K562 (cell line): Measurements from ENCODE around the gene MAP3K2. TPM values are rescaled to one million over a fixed set of nuclear protein-coding genes. Genes with fewer than 3 reads are reported as not detected.
A peak's percentile ranks its signal among the peaks of the same experiment; 100 is the strongest.

ENCODE experiments used
- ATAC-seq: fragments of 200-7000 bp; cut with Tn5 transposase; 3 replicates; pipeline ENCODE4 v1.9.1; 2020; ENCODE audit warnings: moderate library complexity
- BruUV-seq: library from RNA; stranded (reverse); fragments of 400-500 nt; replicated peaks from 2 replicates; lab custom pipeline; 2021; lab: Mats Ljungman, UMichigan
- CTCF ChIA-PET: fragments of 300-600 bp; formaldehyde crosslinking; extraction: SDS; loops from one replicate; lab custom pipeline; 2021; ENCODE audit warnings: low intra/inter-chr PET ratio; lab: Yijun Ruan, JAX
- POLR2A ChIA-PET: fragments of 300-600, 350-650 bp; sonication (Branson Sonifier 250); formaldehyde crosslinking; extraction: SDS; loops from one replicate; lab custom pipeline; 2021; ENCODE audit warnings: antibody characterized with exemption, inconsistent platforms; lab: Yijun Ruan, JAX
- DNase-seq, 4 experiments: peaks; one replicate each; pipeline versions ENCODE4 v3.0.0 to v3.0.0-alpha.2; 2011 to 2018; ENCODE audit warnings: low spot score in 3 of 4, mixed read lengths in 3 of 4; ENCODE audit errors: extremely low read depth in 1 of 4
- FAIRE-seq: peaks from 2 replicates; lab custom pipeline; 2011; peaks lifted over from hg19 to GRCh38; lab: Jason Lieb, UNC
- H2AFZ ChIP-seq: 2 replicates; pipeline ENCODE4 v1.6.0; 2011; ENCODE audit warnings: low read depth, low read length, control low read depth, inconsistent platforms
- H3K27ac ChIP-seq: fragments of 200-600 bp; 3 replicates; pipeline ENCODE4 v1.8.0; 2011; ENCODE audit warnings: low read depth, mild to moderate bottlenecking, control low read depth, inconsistent platforms, low read length, moderate library complexity, mixed read lengths; ENCODE audit errors: extremely low read depth
- H3K27me3 ChIP-seq, 2 experiments: fragments of 300-600 bp in 1 of 2; 2 replicates in 1 of 2; 3 replicates in 1 of 2; pipeline versions ENCODE4 v1.6.0 to v1.8.0; 2011; ENCODE audit warnings: inconsistent platforms in 2 of 2, low read length in 2 of 2, mild to moderate bottlenecking in 1 of 2, mixed read lengths in 1 of 2, moderate library complexity in 1 of 2; ENCODE audit not compliant: control insufficient read depth in 2 of 2, insufficient read depth in 2 of 2
- H3K36me3 ChIP-seq: fragments of 300-600 bp; 3 replicates; pipeline ENCODE4 v1.8.0; 2011; ENCODE audit warnings: mild to moderate bottlenecking, low read length, inconsistent platforms; ENCODE audit not compliant: control insufficient read depth, insufficient read depth
- H3K4me1 ChIP-seq, 2 experiments: fragments of 200-600 bp in 1 of 2; replicated peaks in 1 of 2; 2 replicates in 1 of 2; 3 replicates in 1 of 2; pipeline versions ENCODE4 v1.5.1 to v1.8.0; 2011; ENCODE audit warnings: inconsistent platforms in 2 of 2, low read length in 2 of 2, mild to moderate bottlenecking in 1 of 2, mixed read lengths in 1 of 2, moderate library complexity in 1 of 2; ENCODE audit not compliant: control insufficient read depth in 2 of 2, insufficient read depth in 2 of 2
- H3K4me2 ChIP-seq: 2 replicates; pipeline ENCODE4 v1.6.1; 2011; ENCODE audit warnings: low read length, control low read depth, inconsistent platforms, mixed read lengths; ENCODE audit not compliant: insufficient read depth
- H3K4me3 ChIP-seq: fragments of 200-600 bp; sonication (generic), shearing (Covaris generic); 2 replicates; pipeline ENCODE4 v1.5.1; 2016; ENCODE audit warnings: control low read depth, inconsistent platforms
- H3K79me2 ChIP-seq: fragments of 200-600 bp; 3 replicates; pipeline ENCODE4 v1.8.0; 2011; ENCODE audit warnings: low read length, inconsistent platforms; ENCODE audit not compliant: control insufficient read depth, insufficient read depth
- H3K9ac ChIP-seq, 2 experiments: 2 replicates each; pipeline versions ENCODE4 v1.6.0 to v1.6.1; 2011; ENCODE audit warnings: low read depth in 2 of 2, low read length in 2 of 2, control low read depth in 1 of 2, inconsistent platforms in 1 of 2, mild to moderate bottlenecking in 1 of 2, mixed read lengths in 1 of 2; ENCODE audit not compliant: insufficient read depth in 1 of 2
- H3K9me1 ChIP-seq: one replicate; pipeline ENCODE4 v1.6.0; 2011; ENCODE audit warnings: inconsistent platforms, mild to moderate bottlenecking, low read length, moderate library complexity; ENCODE audit not compliant: control insufficient read depth, insufficient read depth
- H3K9me3 ChIP-seq: replicated peaks from 2 replicates; pipeline ENCODE4 v1.5.1; 2011; ENCODE audit warnings: low read depth, low read length, inconsistent platforms; ENCODE audit not compliant: control insufficient read depth, insufficient read depth
- H4K20me1 ChIP-seq: replicated peaks from 2 replicates; pipeline ENCODE4 v1.6.1; 2011; ENCODE audit warnings: low read length, inconsistent platforms, mixed read lengths; ENCODE audit not compliant: control insufficient read depth, insufficient read depth
- ARID1B ChIP-seq: fragments of 450-650 bp; IDR thresholded peaks from 2 replicates; pipeline ENCODE4 v1.6.1; 2016; ENCODE audit warnings: antibody characterized with exemption, mild to moderate bottlenecking, inconsistent platforms
- CAMTA2 ChIP-seq: fragments of 250-450 bp; sonication (Bioruptor Pico); conservative IDR thresholded peaks from 2 replicates; pipeline ENCODE4 v1.5.1; 2022
- CBFA2T2 ChIP-seq: fragments of 450-650 bp; conservative IDR thresholded peaks from 2 replicates; pipeline ENCODE4 v1.6.1; 2017; ENCODE audit warnings: mild to moderate bottlenecking
- CBFA2T3 ChIP-seq: fragments of 450-650 bp; IDR thresholded peaks from 2 replicates; pipeline ENCODE4 v1.6.1; 2017
- HMBOX1 ChIP-seq: sonication (generic); IDR thresholded peaks from 2 replicates; pipeline ENCODE4 v1.6.1; 2016
- IFI16 ChIP-seq: fragments of 250-450 bp; sonication (Bioruptor Pico); IDR thresholded peaks from 2 replicates; pipeline ENCODE4 v2.1.2; 2022; ENCODE audit warnings: mild to moderate bottlenecking, inconsistent platforms
- SP2 ChIP-seq: IDR thresholded peaks from 2 replicates; pipeline ENCODE4 v1.6.1; 2011; ENCODE audit warnings: mild to moderate bottlenecking, low read depth, low read length, moderate library complexity; ENCODE audit not compliant: poor library complexity, severe bottlenecking; ENCODE audit errors: extremely low read depth
- TCF15 ChIP-seq: fragments of 250-450 bp; sonication (Bioruptor Pico); IDR thresholded peaks from 2 replicates; pipeline ENCODE4 v1.8.0; 2022; ENCODE audit warnings: moderate library complexity, mild to moderate bottlenecking, inconsistent platforms
- ZNF3 ChIP-seq: fragments of 250-450 bp; sonication (Bioruptor Pico); IDR thresholded peaks from 2 replicates; pipeline ENCODE4 v1.5.0; 2021; ENCODE audit warnings: mild to moderate bottlenecking, moderate library complexity
- ZNF696 ChIP-seq: fragments of 250-450 bp; sonication (Bioruptor Pico); conservative IDR thresholded peaks from 2 replicates; pipeline ENCODE4 v1.4.0; 2020; ENCODE audit warnings: mild to moderate bottlenecking, moderate library complexity
- ZNF766 ChIP-seq: fragments of 200-800 bp; sonication (Bioruptor generic); conservative IDR thresholded peaks from 2 replicates; pipeline ENCODE4 v1.6.1; 2016; ENCODE audit warnings: missing genetic modification characterization, missing compliant biosample characterization
- WGBS: fragments of 100-300 bp; shearing (Covaris generic); methylation state at CpG from one replicate; pipeline ENCODE4 v1.1.6; 2016; ENCODE audit warnings: low coverage, mixed read lengths; ENCODE audit not compliant: insufficient coverage; ENCODE audit errors: missing lambda C conversion rate; 5-methylcytosine and 5-hydroxymethylcytosine counted together
- in situ Hi-C: fragments of 300-500 bp; cut with MboI; formaldehyde crosslinking; loops from 4 replicates; pipeline ENCODE4 v1.15.0; 2018; ENCODE audit warnings: inconsistent platforms, mixed read lengths
- intact Hi-C: fragments of 100-400 bp; cut with micrococcal nuclease; formaldehyde crosslinking; loops from 2 replicates; pipeline ENCODE4 v1.14.2; 2022
- polyA plus RNA-seq, 8 experiments: library from polyadenylated mRNA; depleted of rRNA in 4 of 8; stranded (reverse) in 5 of 8; unstranded in 3 of 8; fragments of >200 nt; fragmentation: Nextera tagmentation in 2 of 8; fragmentation: Illumina TruSeq in 1 of 8; extraction: Ambion mirVana in 2 of 8; extraction: Trizol in 1 of 8; gene quantifications; 2 replicates each; pipeline versions ENCODE4 v1.2.1 to v1.2.3, GENCODE V29; 2011 to 2014; ENCODE audit warnings: inconsistent platforms in 1 of 8, missing spikeins in 1 of 8
- total RNA-seq, 7 experiments: library from RNA; depleted of rRNA in 6 of 7; stranded (reverse); fragments of >200 nt in 6 of 7; fragmentation: Illumina TruSeq in 2 of 7; extraction: Trizol in 2 of 7; gene quantifications; 2 replicates each; pipeline versions ENCODE4 v1.2.1 to v1.2.3, GENCODE V29; 2011 to 2021; ENCODE audit warnings: low replicate concordance in 1 of 7

Gene MAP3K2
- total and polyA plus RNA-seq, 9 of the 15 experiments (the other 6 are each of a cell fraction or from before 2014, with no cell fraction given) = 1.2 to 14.2 (median 5.7) TPM

- TF ChIP-seq HMBOX1 = no peak
- TF ChIP-seq ZNF3 (CRISPR knock-in tag) = no peak
- TF ChIP-seq ZNF766 = no peak
- TF ChIP-seq ZNF696 = no peak
- no peak for TF ChIP-seq SP2
Observed at GRCh38 chr2:127405255-127405610, 17.5 kb upstream of the MAP3K2 start (continued).

- DNase-seq = no peak
- peaks cover 16 to 27% of the 10 kb centered on the region in 2 experiments for H3K4me1 ChIP-seq
- no peaks in the 10 kb centered on the region for H3K79me2 ChIP-seq
- TF ChIP-seq ARID1B = no peak
- 0 out of 2 replicates have a peak, but pooled peaks have one; percentile 4 for TF ChIP-seq CBFA2T2
- TF ChIP-seq CAMTA2 (CRISPR knock-in tag) = no peak
- TF ChIP-seq CBFA2T3 = peak; percentile 27; the same call in 1 of the 2 replicates
- no peak for TF ChIP-seq TCF15 (CRISPR knock-in tag)
- TF ChIP-seq IFI16 (CRISPR knock-in tag) = no peak
- no peak overlapping the region for H3K27ac ChIP-seq
- H3K36me3 ChIP-seq = no peaks in the 10 kb centered on the region
- H2AFZ ChIP-seq = peak overlapping the region; percentile 41; the same call in 1 of the 2 replicates
- 22% methylated on average over 6 of the region's 7 CpGs for WGBS
- no peaks in the 10 kb centered on the region for H3K9me3 ChIP-seq
- CTCF ChIA-PET = no interaction called here
- H3K9ac ChIP-seq = no peak overlapping the region
- peak; percentile 51 for FAIRE-seq
- ATAC-seq = no peak
- no peaks in the 10 kb centered on the region for H4K20me1 ChIP-seq
- no peaks in the 10 kb centered on the region for H3K27me3 ChIP-seq
- in situ Hi-C loops (no loop called here), intact Hi-C loops (loop anchor here (2.0 kb wide), 1 partner anchor 14 kb away; no protein-coding TSS in a partner anchor)
- no TSS peak for BruUV-seq
- POLR2A ChIA-PET = interaction anchor here (1.2 to 1.3 kb wide), 2 partner anchors 9 to 12 kb away, joined by 3 to 5 read pairs; no protein-coding TSS in a partner anchor
- H3K9me1 ChIP-seq = no peaks in the 10 kb centered on the region
- H3K4me3 ChIP-seq = no peak overlapping the region
- no peak overlapping the region; the same call in 1 of the 2 replicates for H3K4me2 ChIP-seq
Observed at GRCh38 chr2:127404466-127405254, 16.9 kb upstream of the MAP3K2 start.
